Gastrocnemius medialis (tissue), 4 donors: Measurements from ENCODE around the gene CSH2.
"Not testable (repeated sequence)": the region's sequence is repeated elsewhere in the genome, so short reads cannot be mapped to it uniquely, and the experiment has no call there.

Experiments used
- POLR2A ChIP-seq, 2 donors: fragments of 450-650 bp; IDR thresholded peaks; one replicate each; pipeline ENCODE4 v1.6.1; 2017; ENCODE audit warnings: antibody characterized with exemption in 2 of 2, mild to moderate bottlenecking in 2 of 2, moderate library complexity in 2 of 2
- TF ChIP-seq, protein P1 (sequence below), 5 experiments: fragments of 450-650 bp in 3 of 5; fragments of 200-600 bp in 2 of 5; sonication (generic) in 2 of 5; IDR thresholded peaks in 4 of 5; conservative IDR thresholded peaks in 1 of 5; 1 replicate in 4 of 5; 2 replicates in 1 of 5; pipeline ENCODE4 v1.5.1; 2016 to 2019; ENCODE audit warnings: antibody characterized with exemption in 5 of 5, mild to moderate bottlenecking in 3 of 5, moderate library complexity in 3 of 5

DNA sequence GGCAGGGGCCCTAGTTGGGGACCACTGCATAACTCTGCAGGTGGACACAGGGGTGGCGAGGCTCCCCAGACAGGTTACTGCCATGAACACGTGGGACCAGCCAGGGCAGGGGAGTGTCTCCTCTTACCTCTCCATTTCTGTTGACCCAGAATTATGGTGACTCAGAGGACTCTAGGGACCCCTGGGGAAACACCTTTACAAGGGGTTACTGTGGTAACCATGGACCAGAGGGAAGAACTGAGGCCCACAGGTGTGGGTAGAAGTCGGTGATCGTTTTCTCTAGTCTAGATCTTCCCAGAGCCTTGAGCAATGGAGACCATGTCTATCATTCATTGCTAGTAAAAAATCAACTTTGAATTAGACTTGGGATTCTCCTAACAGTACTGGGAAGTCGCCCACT lies 47.3 kb upstream of the CSH2 start:
- TF ChIP-seq, protein P1, sequence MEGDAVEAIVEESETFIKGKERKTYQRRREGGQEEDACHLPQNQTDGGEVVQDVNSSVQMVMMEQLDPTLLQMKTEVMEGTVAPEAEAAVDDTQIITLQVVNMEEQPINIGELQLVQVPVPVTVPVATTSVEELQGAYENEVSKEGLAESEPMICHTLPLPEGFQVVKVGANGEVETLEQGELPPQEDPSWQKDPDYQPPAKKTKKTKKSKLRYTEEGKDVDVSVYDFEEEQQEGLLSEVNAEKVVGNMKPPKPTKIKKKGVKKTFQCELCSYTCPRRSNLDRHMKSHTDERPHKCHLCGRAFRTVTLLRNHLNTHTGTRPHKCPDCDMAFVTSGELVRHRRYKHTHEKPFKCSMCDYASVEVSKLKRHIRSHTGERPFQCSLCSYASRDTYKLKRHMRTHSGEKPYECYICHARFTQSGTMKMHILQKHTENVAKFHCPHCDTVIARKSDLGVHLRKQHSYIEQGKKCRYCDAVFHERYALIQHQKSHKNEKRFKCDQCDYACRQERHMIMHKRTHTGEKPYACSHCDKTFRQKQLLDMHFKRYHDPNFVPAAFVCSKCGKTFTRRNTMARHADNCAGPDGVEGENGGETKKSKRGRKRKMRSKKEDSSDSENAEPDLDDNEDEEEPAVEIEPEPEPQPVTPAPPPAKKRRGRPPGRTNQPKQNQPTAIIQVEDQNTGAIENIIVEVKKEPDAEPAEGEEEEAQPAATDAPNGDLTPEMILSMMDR (IDR thresholded peaks at IDR 0.05 in 4 of 5, conservative IDR thresholded peaks at IDR 0.05 in 1 of 5): not testable (repeated sequence)
- TF ChIP-seq POLR2A (IDR thresholded peaks at IDR 0.05): not testable (repeated sequence)
